Measurements from ENCODE around the gene DHRS7B.

GRCh38 chr17:21141331-21141730 lies 14.6 kb downstream of the DHRS7B start:
- TF ChIP-seq, protein P1, sequence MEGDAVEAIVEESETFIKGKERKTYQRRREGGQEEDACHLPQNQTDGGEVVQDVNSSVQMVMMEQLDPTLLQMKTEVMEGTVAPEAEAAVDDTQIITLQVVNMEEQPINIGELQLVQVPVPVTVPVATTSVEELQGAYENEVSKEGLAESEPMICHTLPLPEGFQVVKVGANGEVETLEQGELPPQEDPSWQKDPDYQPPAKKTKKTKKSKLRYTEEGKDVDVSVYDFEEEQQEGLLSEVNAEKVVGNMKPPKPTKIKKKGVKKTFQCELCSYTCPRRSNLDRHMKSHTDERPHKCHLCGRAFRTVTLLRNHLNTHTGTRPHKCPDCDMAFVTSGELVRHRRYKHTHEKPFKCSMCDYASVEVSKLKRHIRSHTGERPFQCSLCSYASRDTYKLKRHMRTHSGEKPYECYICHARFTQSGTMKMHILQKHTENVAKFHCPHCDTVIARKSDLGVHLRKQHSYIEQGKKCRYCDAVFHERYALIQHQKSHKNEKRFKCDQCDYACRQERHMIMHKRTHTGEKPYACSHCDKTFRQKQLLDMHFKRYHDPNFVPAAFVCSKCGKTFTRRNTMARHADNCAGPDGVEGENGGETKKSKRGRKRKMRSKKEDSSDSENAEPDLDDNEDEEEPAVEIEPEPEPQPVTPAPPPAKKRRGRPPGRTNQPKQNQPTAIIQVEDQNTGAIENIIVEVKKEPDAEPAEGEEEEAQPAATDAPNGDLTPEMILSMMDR (IDR thresholded peaks at IDR 0.05): no peak
- TF ChIP-seq POLR2A (IDR thresholded peaks at IDR 0.05): no peak

Data from right lobe of liver (tissue), 4 donors.